Body of pancreas (tissue), 4 donors: Measurements from ENCODE around the gene CXCL9.

ENCODE experiments used
- POLR2A ChIP-seq, 3 donors: fragments of 450-650 bp; IDR thresholded peaks; one replicate each; pipeline ENCODE4 v1.6.1; 2016; ENCODE audit warnings: antibody characterized with exemption in 3 of 3, mild to moderate bottlenecking in 2 of 3
- TF ChIP-seq, protein P1 (sequence below), 7 experiments: fragments of 450-650 bp in 4 of 7; fragments of 200-600 bp in 3 of 7; sonication (generic) in 3 of 7; IDR thresholded peaks; one replicate each; pipeline ENCODE4 v1.5.1; 2016 to 2019; ENCODE audit warnings: antibody characterized with exemption in 7 of 7

DNA sequence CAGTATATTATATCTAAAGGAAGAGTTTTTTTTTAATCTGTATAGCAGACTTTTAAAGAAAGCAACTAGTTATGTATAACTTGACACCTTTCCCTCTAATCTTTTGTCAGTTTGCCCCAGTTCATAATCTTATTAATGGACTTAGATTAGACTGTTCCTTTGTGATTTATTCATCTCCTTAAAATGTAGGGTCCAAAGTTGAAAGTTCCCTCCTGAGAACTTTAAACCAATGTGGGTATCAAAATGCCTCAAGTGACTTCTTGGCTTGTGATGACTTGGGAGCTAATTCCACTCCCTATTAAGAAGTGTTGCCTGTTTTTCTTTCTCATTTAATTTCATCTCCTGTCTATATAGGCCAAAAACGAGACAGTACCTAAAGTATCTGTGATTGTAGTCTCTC, 10.2 kb downstream of the CXCL9 start:
- TF ChIP-seq, protein P1, sequence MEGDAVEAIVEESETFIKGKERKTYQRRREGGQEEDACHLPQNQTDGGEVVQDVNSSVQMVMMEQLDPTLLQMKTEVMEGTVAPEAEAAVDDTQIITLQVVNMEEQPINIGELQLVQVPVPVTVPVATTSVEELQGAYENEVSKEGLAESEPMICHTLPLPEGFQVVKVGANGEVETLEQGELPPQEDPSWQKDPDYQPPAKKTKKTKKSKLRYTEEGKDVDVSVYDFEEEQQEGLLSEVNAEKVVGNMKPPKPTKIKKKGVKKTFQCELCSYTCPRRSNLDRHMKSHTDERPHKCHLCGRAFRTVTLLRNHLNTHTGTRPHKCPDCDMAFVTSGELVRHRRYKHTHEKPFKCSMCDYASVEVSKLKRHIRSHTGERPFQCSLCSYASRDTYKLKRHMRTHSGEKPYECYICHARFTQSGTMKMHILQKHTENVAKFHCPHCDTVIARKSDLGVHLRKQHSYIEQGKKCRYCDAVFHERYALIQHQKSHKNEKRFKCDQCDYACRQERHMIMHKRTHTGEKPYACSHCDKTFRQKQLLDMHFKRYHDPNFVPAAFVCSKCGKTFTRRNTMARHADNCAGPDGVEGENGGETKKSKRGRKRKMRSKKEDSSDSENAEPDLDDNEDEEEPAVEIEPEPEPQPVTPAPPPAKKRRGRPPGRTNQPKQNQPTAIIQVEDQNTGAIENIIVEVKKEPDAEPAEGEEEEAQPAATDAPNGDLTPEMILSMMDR (IDR thresholded peaks at IDR 0.05): no peak
- TF ChIP-seq POLR2A (IDR thresholded peaks at IDR 0.05): no peak
